Effector memory CD8-positive, alpha-beta T cell (primary cell): ENCODE measurements around the gene FAM234A.
A peak's percentile ranks its signal among the peaks of the same experiment; 100 is the strongest.
"Not testable (repeated sequence)": the region's sequence is repeated elsewhere in the genome, so short reads cannot be mapped to it uniquely, and the experiment has no call there.

Experiments used
- ATAC-seq: fragments of 150-1000 bp; cut with Tn5 transposase; replicated peaks from 2 replicates; pipeline ENCODE4 v1.10.0; 2021; ENCODE audit warnings: mild to moderate bottlenecking, moderate library complexity
- DNase-seq, 3 experiments: peaks; one replicate each; pipeline ENCODE4 v3.0.0; 2021
- H3K27ac Mint-ChIP-seq, 2 donors: one replicate each; pipeline ENCODE4 v1.8.0; 2022; ENCODE audit warnings: mild to moderate bottlenecking in 2 of 2, mixed read lengths in 2 of 2, moderate library complexity in 2 of 2
- H3K27me3 Mint-ChIP-seq, 2 donors: one replicate each; pipeline ENCODE4 v1.8.0; 2022; ENCODE audit warnings: mixed read lengths in 2 of 2
- H3K36me3 Mint-ChIP-seq: one replicate; pipeline ENCODE4 v1.8.0; 2022; ENCODE audit warnings: mild to moderate bottlenecking, moderate library complexity, mixed read lengths; ENCODE audit not compliant: insufficient read depth
- H3K4me1 Mint-ChIP-seq, 2 donors: one replicate each; pipeline ENCODE4 v1.8.0; 2022; ENCODE audit warnings: low read depth in 2 of 2, mixed read lengths in 2 of 2
- H3K4me3 Mint-ChIP-seq, 2 donors: one replicate each; pipeline ENCODE4 v1.8.0; 2022; ENCODE audit warnings: mild to moderate bottlenecking in 2 of 2, mixed read lengths in 2 of 2, moderate library complexity in 2 of 2
- H3K9me3 Mint-ChIP-seq, 2 donors: one replicate each; pipeline ENCODE4 v1.8.0; 2022; ENCODE audit warnings: mixed read lengths in 2 of 2

Gene FAM234A

GRCh38 chr16:247027-247426 is 12.4 kb downstream of the FAM234A start:
- H3K9me3 Mint-ChIP-seq, result no peaks in the 10 kb centered on the region
- peaks cover 8% of the 10 kb centered on the region for H3K36me3 Mint-ChIP-seq
- H3K27ac Mint-ChIP-seq, result no peak overlapping the region
- DNase-seq (no peak), ATAC-seq (no peak)
- H3K4me3 Mint-ChIP-seq, result no peak overlapping the region
- no peaks in the 10 kb centered on the region for H3K27me3 Mint-ChIP-seq
- H3K4me1 Mint-ChIP-seq, result no peaks in the 10 kb centered on the region

DNA sequence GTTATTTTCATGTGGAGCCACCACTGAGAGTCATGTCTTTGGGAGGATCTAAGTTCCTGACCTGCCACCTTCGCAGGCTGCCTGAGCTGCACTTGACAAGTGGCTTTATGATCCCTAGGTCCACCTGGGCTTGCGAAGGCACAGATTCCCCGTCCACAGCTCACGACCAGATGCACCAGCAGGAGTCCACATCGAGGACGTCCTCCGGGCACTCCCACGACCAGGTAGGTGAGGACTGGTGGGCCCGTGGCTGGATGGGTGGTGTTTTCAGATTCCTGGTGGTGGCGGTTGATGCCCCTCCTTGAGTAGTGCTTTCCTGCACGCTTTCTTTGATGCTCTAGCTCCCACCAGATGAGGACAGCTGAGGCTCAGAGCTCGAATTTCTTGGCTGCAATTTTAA is 14.8 kb downstream of the FAM234A start:
- DNase-seq, result no peak
- no peak for ATAC-seq
- Mint-ChIP-seq H3K9me3 (no peaks in the 10 kb centered on the region), H3K4me1 (peaks cover 9 to 10% of the 10 kb centered on the region in 2 donors), H3K36me3 (peaks cover 11% of the 10 kb centered on the region), H3K27me3 (no peaks in the 10 kb centered on the region), H3K27ac (no peak overlapping the region), H3K4me3 (no peak overlapping the region)

DNA sequence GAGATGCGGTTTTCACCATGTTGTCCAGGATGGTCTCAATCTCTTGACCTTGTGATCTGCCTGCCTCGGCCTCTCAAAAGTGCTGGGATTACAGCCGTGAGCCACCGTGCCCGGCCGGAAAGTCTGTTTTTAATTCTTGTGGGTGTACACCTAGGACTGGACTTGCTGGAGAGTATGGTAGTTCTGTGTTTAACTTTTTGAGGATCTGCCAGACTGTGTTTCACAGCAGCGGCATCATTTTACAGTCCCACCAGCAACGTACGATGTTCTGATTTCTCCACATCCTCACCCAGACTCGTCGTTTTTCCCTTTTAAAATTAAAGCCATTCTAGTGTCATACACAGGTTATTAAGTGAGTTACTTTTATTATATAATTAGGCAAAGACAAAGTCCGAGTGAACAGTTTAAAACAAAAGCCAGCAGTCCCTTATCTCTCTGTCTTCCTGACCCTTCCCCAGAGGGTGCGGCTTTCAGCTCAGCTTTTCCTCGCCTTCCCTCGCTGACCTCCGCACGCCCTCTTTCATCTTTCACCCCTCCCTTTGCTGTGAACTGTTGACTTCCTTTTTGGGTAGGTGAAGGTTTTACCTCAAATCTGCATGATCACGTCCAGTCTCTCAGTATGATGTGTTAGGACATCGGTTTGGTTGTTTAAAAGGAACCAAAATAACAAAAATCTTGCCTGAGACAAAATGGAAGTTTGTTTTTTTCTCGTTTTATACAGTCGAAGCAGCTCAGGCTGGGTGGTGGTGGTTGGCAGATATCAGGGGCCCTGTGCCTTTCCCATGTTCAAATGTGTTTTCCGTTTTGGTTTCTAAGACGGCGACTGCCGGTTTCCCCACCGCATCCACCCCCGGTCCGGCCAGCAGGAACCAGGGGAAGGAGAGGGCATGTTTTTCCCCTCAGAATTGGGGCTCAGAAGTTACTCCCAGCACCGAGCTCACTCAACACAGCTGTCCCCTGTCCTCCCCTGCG is 18.0 kb downstream of the FAM234A start:
- Mint-ChIP-seq H3K36me3 (peaks cover 13% of the 10 kb centered on the region), H3K27ac (peak overlapping the region; percentile 90 to 91), H3K4me1 (peaks cover 9 to 10% of the 10 kb centered on the region in 2 donors), H3K9me3 (no peaks in the 10 kb centered on the region), H3K4me3 (peak overlapping the region; percentile 77 to 80), H3K27me3 (no peaks in the 10 kb centered on the region)
- ATAC-seq, result peak; percentile 76
- peak in 1 of 3 experiments; percentile 6 for DNase-seq

- no peak for DNase-seq
Measured at GRCh38 chr16:253833-254232, 19.2 kb downstream of the FAM234A start.

DNA sequence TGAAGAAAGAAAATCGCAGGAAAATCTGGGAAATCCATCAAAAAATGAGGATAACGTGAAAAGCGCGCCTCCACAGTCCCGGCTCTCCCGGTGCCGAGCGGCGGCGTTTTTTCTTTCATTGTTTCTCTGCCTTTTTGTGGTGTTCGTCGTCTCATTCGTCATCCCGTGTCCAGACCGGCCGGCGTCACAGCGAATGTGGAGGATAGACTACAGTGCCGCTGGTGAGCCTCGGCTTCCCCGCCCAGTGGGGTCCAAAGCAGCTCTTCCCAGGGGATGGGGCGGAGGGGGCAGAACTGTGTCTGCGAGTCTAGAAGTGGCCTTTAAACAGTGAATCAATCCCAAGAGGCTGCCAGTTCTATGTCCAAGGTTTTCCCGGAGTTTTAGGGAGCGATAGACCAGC is 19.8 kb downstream of the FAM234A start:
- Mint-ChIP-seq H3K27me3 (no peaks in the 10 kb centered on the region), H3K9me3 (no peaks in the 10 kb centered on the region), H3K27ac (no peak overlapping the region), H3K4me1 (peaks cover 10 to 12% of the 10 kb centered on the region in 2 donors), H3K36me3 (peaks cover 15% of the 10 kb centered on the region), H3K4me3 (peak overlapping the region in 1 of 2 donors; percentile 54)
- DNase-seq (no peak), ATAC-seq (no peak)

More at GRCh38 chr16:253833-254232, 19.2 kb downstream of the FAM234A start:
- no peaks in the 10 kb centered on the region for H3K27me3 Mint-ChIP-seq
- H3K36me3 Mint-ChIP-seq, result peaks cover 13% of the 10 kb centered on the region
- H3K27ac Mint-ChIP-seq, result no peak overlapping the region
- no peak for ATAC-seq
- H3K4me1 Mint-ChIP-seq, result peaks cover 9 to 10% of the 10 kb centered on the region in 2 donors
- no peaks in the 10 kb centered on the region for H3K9me3 Mint-ChIP-seq
- peak overlapping the region; percentile 54 to 77 for H3K4me3 Mint-ChIP-seq

DNA sequence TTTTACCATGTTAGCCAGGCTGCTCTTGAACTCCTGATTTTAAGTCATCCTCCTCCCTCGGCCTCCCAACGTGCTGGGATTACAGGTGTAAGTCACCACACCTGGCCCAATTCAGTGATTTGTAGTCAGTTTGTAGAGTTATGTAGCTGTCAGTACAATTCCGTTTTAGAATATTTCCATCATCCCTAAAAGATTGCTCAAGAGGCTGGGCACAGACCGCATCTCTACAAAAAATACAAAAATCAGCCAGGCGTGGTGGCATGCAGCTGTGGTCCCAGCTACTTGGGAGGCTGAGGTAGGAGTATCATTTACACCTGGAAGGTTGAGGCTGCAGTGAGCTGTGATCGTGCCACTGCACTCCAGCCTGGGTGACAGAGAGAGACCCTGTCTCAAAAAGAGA is 20.6 kb downstream of the FAM234A start:
- DNase-seq (no peak), ATAC-seq (no peak)
- H3K4me3 Mint-ChIP-seq, result no peak overlapping the region
- H3K4me1 Mint-ChIP-seq, result peaks cover 10 to 12% of the 10 kb centered on the region in 2 donors
- H3K36me3 Mint-ChIP-seq, result peaks cover 16% of the 10 kb centered on the region
- H3K9me3 Mint-ChIP-seq, result no peaks in the 10 kb centered on the region
- H3K27me3 Mint-ChIP-seq, result no peaks in the 10 kb centered on the region
- H3K27ac Mint-ChIP-seq, result no peak overlapping the region

DNA sequence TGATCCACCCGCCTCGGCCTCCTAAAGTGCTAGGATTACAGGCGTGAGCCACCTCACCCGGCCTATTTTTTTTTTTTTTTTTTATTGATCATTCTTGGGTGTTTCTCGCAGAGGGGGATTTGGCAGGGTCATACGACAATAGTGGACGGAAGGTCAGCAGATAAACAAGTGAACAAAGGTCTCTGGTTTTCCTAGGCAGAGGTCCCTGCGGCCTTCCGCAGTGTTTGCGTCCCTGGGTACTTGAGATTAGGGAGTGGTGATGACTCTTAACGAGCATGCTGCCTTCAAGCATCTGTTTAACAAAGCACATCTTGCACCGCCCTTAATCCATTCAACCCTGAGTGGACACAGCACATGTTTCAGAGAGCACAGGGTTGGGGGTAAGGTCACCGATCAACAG is 23.5 kb downstream of the FAM234A start:
- H3K27me3 Mint-ChIP-seq, ATAC-seq, H3K9me3 Mint-ChIP-seq, H3K4me1 Mint-ChIP-seq, DNase-seq, H3K27ac Mint-ChIP-seq, H3K4me3 Mint-ChIP-seq: not testable (repeated sequence)
- peaks cover 26% of the 10 kb centered on the region for H3K36me3 Mint-ChIP-seq

DNA sequence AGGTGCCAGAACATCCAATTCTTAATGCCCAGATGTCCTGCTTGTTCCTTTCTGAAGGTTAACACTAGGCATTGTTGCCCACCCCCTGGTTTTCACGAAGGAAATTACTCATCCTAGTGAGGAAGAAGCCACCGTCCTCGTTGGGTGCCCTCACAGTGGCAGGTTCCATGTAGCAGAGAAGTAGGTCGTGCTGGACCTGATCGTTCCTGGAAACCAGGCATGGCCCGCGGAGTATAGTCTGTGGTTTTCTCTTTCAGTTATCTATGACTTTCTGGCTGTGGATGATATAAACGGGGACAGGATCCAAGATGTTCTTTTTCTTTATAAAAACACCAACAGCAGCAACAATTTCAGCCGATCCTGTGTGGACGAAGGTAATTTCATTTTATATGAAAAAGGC is 24.6 kb downstream of the FAM234A start:
- H3K4me3 Mint-ChIP-seq, result no peak overlapping the region
- no peaks in the 10 kb centered on the region for H3K27me3 Mint-ChIP-seq
- H3K9me3 Mint-ChIP-seq, result no peaks in the 10 kb centered on the region
- DNase-seq, result no peak
- no peak overlapping the region for H3K27ac Mint-ChIP-seq
- H3K4me1 Mint-ChIP-seq, result peaks cover 0 to 3% of the 10 kb centered on the region in 2 donors
- H3K36me3 Mint-ChIP-seq, result peaks cover 29% of the 10 kb centered on the region
- ATAC-seq, result no peak

GRCh38 chr16:259814-260253 is 25.2 kb downstream of the FAM234A start:
- Mint-ChIP-seq H3K4me1 (peaks cover 0 to 3% of the 10 kb centered on the region in 2 donors), H3K4me3 (no peak overlapping the region), H3K36me3 (peaks cover 29% of the 10 kb centered on the region), H3K9me3 (no peaks in the 10 kb centered on the region), H3K27ac (no peak overlapping the region), H3K27me3 (no peaks in the 10 kb centered on the region)
- no peak for ATAC-seq
- DNase-seq, result no peak

- Mint-ChIP-seq H3K9me3 (no peaks in the 10 kb centered on the region), H3K27ac (no peak overlapping the region), H3K4me1 (peaks cover 0 to 3% of the 10 kb centered on the region in 2 donors), H3K36me3 (peaks cover 31% of the 10 kb centered on the region), H3K27me3 (no peaks in the 10 kb centered on the region), H3K4me3 (no peak overlapping the region)
- no peak for ATAC-seq
- no peak for DNase-seq
Measured at GRCh38 chr16:260326-260725, 25.7 kb downstream of the FAM234A start.

DNA sequence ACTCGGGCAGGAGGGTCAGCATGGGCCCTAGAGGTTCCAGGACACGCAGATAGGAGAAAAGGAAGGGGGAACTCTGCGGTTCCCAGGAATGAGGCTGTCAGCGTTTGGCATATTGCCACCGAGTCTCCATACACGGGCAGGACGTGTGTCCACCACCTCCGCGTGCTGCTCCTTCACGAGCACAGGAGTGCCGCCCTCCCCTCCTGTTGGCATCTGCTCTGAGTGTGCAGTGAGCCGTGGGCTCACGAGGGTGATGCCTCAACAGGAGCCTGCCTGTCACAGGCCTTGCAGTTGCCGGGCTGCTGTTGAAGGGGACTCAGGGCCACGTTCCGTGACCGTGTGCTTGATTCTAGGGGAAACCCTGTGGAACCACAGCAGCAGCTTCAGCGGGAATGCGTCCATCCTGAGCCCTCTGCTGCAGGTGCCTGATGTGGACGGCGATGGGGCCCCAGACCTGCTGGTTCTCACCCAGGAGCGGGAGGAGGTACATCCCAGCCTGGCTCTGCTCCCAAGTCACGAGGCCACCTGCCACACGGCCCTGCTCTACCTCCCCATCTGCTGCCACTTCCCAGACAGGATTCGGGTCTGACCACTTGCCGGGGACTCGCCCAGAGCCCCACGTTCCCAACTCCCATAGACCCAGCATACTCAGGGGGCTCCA is 26.5 kb downstream of the FAM234A start:
- peaks cover 31% of the 10 kb centered on the region for H3K36me3 Mint-ChIP-seq
- H3K4me1 Mint-ChIP-seq, result peaks cover 0 to 6% of the 10 kb centered on the region in 2 donors
- H3K27ac Mint-ChIP-seq, result no peak overlapping the region
- no peak for ATAC-seq
- H3K9me3 Mint-ChIP-seq, result no peaks in the 10 kb centered on the region
- no peak overlapping the region for H3K4me3 Mint-ChIP-seq
- no peaks in the 10 kb centered on the region for H3K27me3 Mint-ChIP-seq
- DNase-seq, result no peak

GRCh38 chr16:262121-262745 is 27.6 kb downstream of the FAM234A start:
- Mint-ChIP-seq H3K4me3 (no peak overlapping the region), H3K36me3 (peaks cover 28% of the 10 kb centered on the region), H3K27me3 (no peaks in the 10 kb centered on the region), H3K9me3 (no peaks in the 10 kb centered on the region), H3K27ac (no peak overlapping the region), H3K4me1 (peaks cover 0 to 6% of the 10 kb centered on the region in 2 donors)
- ATAC-seq, result no peak
- DNase-seq, result no peak

GRCh38 chr16:263182-263774 is 28.7 kb downstream of the FAM234A start:
- Mint-ChIP-seq H3K36me3 (peaks cover 27% of the 10 kb centered on the region), H3K4me3 (no peak overlapping the region), H3K4me1 (peaks cover 0 to 7% of the 10 kb centered on the region in 2 donors), H3K27ac (no peak overlapping the region), H3K27me3 (no peaks in the 10 kb centered on the region), H3K9me3 (no peaks in the 10 kb centered on the region)
- DNase-seq, result no peak
- no peak for ATAC-seq
